Measurements from ENCODE around the gene FOXL3.

DNA sequence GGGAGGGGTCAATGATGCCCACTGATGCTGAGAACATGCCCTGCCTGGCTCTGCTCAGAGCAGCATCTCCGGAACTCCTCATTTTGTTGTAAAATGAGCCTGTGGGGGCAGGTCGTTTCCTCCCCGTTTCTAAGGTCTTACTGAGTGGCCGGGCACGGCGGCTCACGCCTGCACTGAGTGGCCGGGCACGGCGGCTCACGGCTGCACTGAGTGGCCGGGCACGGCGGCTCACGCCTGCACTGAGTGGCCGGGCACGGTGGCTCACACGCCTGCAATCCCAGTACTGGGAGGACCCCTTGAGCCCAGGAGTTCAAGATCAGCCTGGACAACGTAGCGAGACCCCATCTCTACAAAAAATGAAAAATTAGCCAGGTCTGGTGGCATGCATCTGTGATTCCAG, 39.0 kb upstream of the FOXL3 start:
- TF ChIP-seq, protein P1, sequence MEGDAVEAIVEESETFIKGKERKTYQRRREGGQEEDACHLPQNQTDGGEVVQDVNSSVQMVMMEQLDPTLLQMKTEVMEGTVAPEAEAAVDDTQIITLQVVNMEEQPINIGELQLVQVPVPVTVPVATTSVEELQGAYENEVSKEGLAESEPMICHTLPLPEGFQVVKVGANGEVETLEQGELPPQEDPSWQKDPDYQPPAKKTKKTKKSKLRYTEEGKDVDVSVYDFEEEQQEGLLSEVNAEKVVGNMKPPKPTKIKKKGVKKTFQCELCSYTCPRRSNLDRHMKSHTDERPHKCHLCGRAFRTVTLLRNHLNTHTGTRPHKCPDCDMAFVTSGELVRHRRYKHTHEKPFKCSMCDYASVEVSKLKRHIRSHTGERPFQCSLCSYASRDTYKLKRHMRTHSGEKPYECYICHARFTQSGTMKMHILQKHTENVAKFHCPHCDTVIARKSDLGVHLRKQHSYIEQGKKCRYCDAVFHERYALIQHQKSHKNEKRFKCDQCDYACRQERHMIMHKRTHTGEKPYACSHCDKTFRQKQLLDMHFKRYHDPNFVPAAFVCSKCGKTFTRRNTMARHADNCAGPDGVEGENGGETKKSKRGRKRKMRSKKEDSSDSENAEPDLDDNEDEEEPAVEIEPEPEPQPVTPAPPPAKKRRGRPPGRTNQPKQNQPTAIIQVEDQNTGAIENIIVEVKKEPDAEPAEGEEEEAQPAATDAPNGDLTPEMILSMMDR (IDR thresholded peaks at IDR 0.05), result no peak
- no peak for TF ChIP-seq POLR2A (IDR thresholded peaks at IDR 0.05)

Measured in adrenal gland (tissue), 5 donors.